Calu3 (cell line): ENCODE data around the gene CTSZ. TPM values are rescaled to one million over a fixed set of nuclear protein-coding genes. Genes with fewer than 3 reads are reported as not detected.

ENCODE experiments used
- BruUV-seq: library from RNA; stranded (reverse); fragments of 400-500 nt; replicated peaks from 2 replicates; lab custom pipeline; 2021; lab: Mats Ljungman, UMichigan
- CTCF ChIA-PET: fragments of 300-600 bp; sonication (Branson Sonifier 250); formaldehyde crosslinking; loops from one replicate; lab custom pipeline; 2022; ENCODE audit warnings: antibody characterized with exemption; lab: Charles Lee
- DNase-seq: peaks from one replicate; pipeline ENCODE4 v3.0.0; 2022
- H3K27ac Mint-ChIP-seq: one replicate; pipeline ENCODE4 v1.8.0; 2022; ENCODE audit warnings: mixed read lengths; ENCODE audit not compliant: unreplicated experiment
- H3K27me3 Mint-ChIP-seq: one replicate; pipeline ENCODE4 v1.8.0; 2022; ENCODE audit warnings: mixed read lengths; ENCODE audit not compliant: unreplicated experiment
- H3K36me3 Mint-ChIP-seq: one replicate; pipeline ENCODE4 v1.8.0; 2022; ENCODE audit warnings: mild to moderate bottlenecking, moderate library complexity, mixed read lengths; ENCODE audit not compliant: insufficient read depth, unreplicated experiment
- H3K4me1 Mint-ChIP-seq: one replicate; pipeline ENCODE4 v1.8.0; 2022; ENCODE audit warnings: mild to moderate bottlenecking, low read depth, mixed read lengths; ENCODE audit not compliant: unreplicated experiment
- H3K4me3 Mint-ChIP-seq: one replicate; pipeline ENCODE4 v1.8.0; 2022; ENCODE audit warnings: mild to moderate bottlenecking, low read depth, moderate library complexity, mixed read lengths; ENCODE audit not compliant: unreplicated experiment
- H3K9me3 Mint-ChIP-seq: one replicate; pipeline ENCODE4 v1.8.0; 2022; ENCODE audit warnings: low read depth, mixed read lengths; ENCODE audit not compliant: unreplicated experiment
- CTCF ChIP-seq: fragments of 200-600 bp; IDR thresholded peaks from one replicate; pipeline ENCODE4 v1.8.0; 2022; ENCODE audit warnings: antibody characterized with exemption; ENCODE audit not compliant: unreplicated experiment
- intact Hi-C: fragments of 100-400 bp; cut with micrococcal nuclease; formaldehyde crosslinking; loops from one replicate; pipeline ENCODE4 v1.10.0; 2022; ENCODE audit not compliant: unreplicated experiment
- total RNA-seq: library from RNA; stranded (reverse); gene quantifications from 2 replicates; pipeline ENCODE4 v1.2.3, GENCODE V29; 2022

The CTSZ gene
- total RNA-seq, 1 experiment from 2014 or later = 183 TPM

- H3K9me3 Mint-ChIP-seq = no peaks in the 10 kb centered on the region
- no peak overlapping the region for H3K4me3 Mint-ChIP-seq
- TF ChIP-seq CTCF = no peak
- DNase-seq = no peak
- peaks cover 14% of the 10 kb centered on the region for H3K36me3 Mint-ChIP-seq
- CTCF ChIA-PET = no interaction called here
- BruUV-seq = no TSS peak
- H3K4me1 Mint-ChIP-seq = peaks cover 36% of the 10 kb centered on the region
- no peaks in the 10 kb centered on the region for H3K27me3 Mint-ChIP-seq
- intact Hi-C loops = no loop called here
- no peak overlapping the region for H3K27ac Mint-ChIP-seq
Measured at GRCh38 chr20:59015812-59016711, 9.0 kb upstream of the CTSZ start.

- BruUV-seq = no TSS peak
- no peak for DNase-seq
- Mint-ChIP-seq H3K9me3 (no peaks in the 10 kb centered on the region), H3K36me3 (peaks cover 18% of the 10 kb centered on the region), H3K4me3 (no peak overlapping the region), H3K27ac (no peak overlapping the region), H3K4me1 (peaks cover 42% of the 10 kb centered on the region), H3K27me3 (no peaks in the 10 kb centered on the region)
- no peak for TF ChIP-seq CTCF
- intact Hi-C loops = no loop called here
- CTCF ChIA-PET = no interaction called here
Measured at GRCh38 chr20:59015411-59015810, 8.4 kb upstream of the CTSZ start.

GRCh38 chr20:59014680-59015389 lies 7.8 kb upstream of the CTSZ start:
- intact Hi-C loops = no loop called here
- peaks cover 48% of the 10 kb centered on the region for H3K4me1 Mint-ChIP-seq
- BruUV-seq = no TSS peak
- no peak for DNase-seq
- no peaks in the 10 kb centered on the region for H3K27me3 Mint-ChIP-seq
- CTCF ChIA-PET = no interaction called here
- peaks cover 23% of the 10 kb centered on the region for H3K36me3 Mint-ChIP-seq
- H3K27ac Mint-ChIP-seq = peak overlapping the region; percentile 48
- no peak for TF ChIP-seq CTCF
- no peaks in the 10 kb centered on the region for H3K9me3 Mint-ChIP-seq
- H3K4me3 Mint-ChIP-seq = no peak overlapping the region

GRCh38 chr20:59013959-59014608 lies 7.0 kb upstream of the CTSZ start:
- intact Hi-C loops = no loop called here
- Mint-ChIP-seq H3K9me3 (no peaks in the 10 kb centered on the region), H3K36me3 (peaks cover 21% of the 10 kb centered on the region), H3K27me3 (no peaks in the 10 kb centered on the region), H3K27ac (peak overlapping the region; percentile 48), H3K4me3 (no peak overlapping the region), H3K4me1 (peaks cover 51% of the 10 kb centered on the region)
- BruUV-seq = no TSS peak
- no peak for DNase-seq
- no peak for TF ChIP-seq CTCF
- CTCF ChIA-PET = no interaction called here
